ENCODE results near the gene RAB39A. TPM values are rescaled to one million over a fixed set of nuclear protein-coding genes. Genes with fewer than 3 reads are reported as not detected.

Gene RAB39A
- total RNA-seq, 2 experiments from 2014 or later: 0.18 TPM; not detected in 1

DNA sequence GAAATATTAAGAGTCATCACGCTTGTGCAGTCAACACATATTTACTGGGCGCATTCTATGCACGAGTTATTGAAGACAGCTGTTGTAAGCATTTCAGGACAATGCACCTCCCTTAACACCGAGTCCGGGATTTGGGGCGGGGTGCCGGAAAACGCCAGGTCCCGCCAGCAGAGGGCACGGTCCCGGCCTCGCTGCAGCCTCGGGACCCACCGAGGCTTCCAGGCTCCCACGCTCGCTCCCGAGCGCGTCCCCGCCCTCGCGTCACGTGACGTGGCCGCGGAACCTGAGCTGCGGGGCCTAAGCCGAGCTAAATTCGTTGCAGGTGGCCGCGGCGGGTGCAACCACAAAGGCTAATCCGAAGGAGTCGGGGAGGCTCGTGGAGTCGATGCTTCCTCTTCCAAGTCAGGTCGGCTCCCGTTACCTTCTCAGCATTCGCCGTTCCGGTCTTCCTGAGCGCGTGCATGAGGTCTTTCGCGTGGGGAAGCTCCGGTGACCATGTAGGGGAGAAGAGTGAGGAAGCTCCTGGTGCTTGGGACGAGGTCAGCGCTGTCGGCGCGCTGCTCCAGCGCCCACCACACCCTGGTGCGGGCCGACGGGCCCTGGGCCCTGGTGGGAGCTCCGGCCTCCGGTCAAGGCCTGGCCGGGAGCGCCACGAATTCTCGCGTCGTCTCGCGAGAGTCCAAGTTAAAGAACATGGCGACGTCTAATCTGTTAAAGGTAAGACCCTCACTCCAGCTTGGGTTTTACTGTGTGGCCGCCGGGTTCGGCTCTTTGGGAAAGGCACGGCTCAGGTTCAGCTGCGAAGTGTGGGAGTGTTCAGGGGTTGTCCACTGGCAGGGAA is 80.6 kb downstream of the RAB39A start, which contains the start of gene CUL5:
Gene CUL5 (plus strand): TSS at position 243 of the 841 bp plus-strand sequence. CDS start 451 bp downstream, at position 694.
- Mint-ChIP-seq H3K27me3 (ENCODE audit: low read depth) (no peaks in the 10 kb centered on the region), H3K4me1 (ENCODE audit: low read depth) (peaks cover 14% of the 10 kb centered on the region), H3K27ac (peak within 1 kb of the TSS; percentile 96), H3K4me3 (peak within 1 kb of the TSS; percentile 87), H3K9me3 (ENCODE audit: insufficient read depth) (no peaks in the 10 kb centered on the region), H3K36me3 (ENCODE audit: low read depth) (peaks cover 12% of the 10 kb centered on the region)
- peak; percentile 89 for ATAC-seq
- POLR2A ChIA-PET: interaction anchor here (0.5 to 1.4 kb wide), 12 partner anchors 9 to 215 kb away, joined by 3 to 4 read pairs (median 3); no protein-coding TSS in a partner anchor
- CTCF ChIA-PET: interaction anchor here (0.6 to 2.8 kb wide), 37 partner anchors 9 to 656 kb away, joined by 3 to 22 read pairs (median 4); partner anchors contain the start of genes ACAT1, C11orf65, DDX10 and NPAT
- peak; percentile 90 for DNase-seq

DNA sequence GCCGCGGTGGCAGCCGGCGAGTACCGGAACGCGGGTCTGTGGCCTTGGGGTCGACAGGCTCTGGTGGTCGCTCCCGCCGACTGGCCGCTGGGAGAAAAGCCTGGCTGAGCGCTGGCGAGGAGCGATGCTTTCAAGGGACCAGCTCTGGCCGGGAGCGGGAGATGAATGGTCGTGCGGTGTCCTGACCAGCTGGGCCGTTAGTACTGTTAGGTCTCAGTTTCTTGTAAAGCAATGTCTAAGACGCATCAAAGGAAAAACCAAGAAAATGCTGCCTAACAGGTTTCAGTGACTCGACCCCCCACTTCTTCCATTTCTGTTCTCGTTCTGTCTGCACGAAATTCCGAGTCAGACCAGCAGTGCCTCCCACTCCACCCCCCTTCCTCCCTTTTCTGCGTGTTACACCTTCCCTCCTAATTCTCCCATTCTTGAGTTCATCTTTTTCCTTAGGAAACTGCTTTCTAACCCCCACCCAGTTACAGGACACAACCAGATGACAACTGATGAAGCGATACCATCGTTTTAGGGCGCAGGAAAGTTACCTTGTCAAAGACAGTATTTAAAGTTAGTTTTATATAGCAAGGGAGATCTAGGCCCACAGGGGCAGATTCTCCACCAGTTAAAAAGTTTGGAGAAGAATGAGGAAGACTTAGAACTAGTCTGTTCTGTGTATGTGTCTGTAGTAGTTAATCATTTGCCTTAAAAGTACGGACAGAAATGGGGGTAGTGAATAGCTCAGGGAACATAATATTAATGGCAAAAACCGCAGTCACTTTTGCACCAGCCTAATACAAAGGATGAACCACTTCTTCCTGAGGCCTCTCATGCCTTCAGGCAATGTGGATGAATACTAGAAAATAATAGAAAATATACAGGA is 81.5 kb downstream of the RAB39A start:
- Mint-ChIP-seq H3K27me3 (ENCODE audit: low read depth) (no peaks in the 10 kb centered on the region), H3K4me3 (peak overlapping the region; percentile 87), H3K36me3 (ENCODE audit: low read depth) (peaks cover 14% of the 10 kb centered on the region), H3K27ac (peak overlapping the region; percentile 96), H3K4me1 (ENCODE audit: low read depth) (peaks cover 14% of the 10 kb centered on the region), H3K9me3 (ENCODE audit: insufficient read depth) (no peaks in the 10 kb centered on the region)
- CTCF ChIA-PET: interaction anchor here (0.8 to 2.8 kb wide), 19 partner anchors 9 to 655 kb away, joined by 3 to 22 read pairs (median 5); partner anchors contain the start of genes ACAT1, C11orf65 and DDX10
- DNase-seq: peak; percentile 21
- ATAC-seq: no peak
- POLR2A ChIA-PET: interaction anchor here (0.5 to 1.4 kb wide), 9 partner anchors 9 to 214 kb away, joined by 3 to 4 read pairs (median 3); no protein-coding TSS in a partner anchor

DNA sequence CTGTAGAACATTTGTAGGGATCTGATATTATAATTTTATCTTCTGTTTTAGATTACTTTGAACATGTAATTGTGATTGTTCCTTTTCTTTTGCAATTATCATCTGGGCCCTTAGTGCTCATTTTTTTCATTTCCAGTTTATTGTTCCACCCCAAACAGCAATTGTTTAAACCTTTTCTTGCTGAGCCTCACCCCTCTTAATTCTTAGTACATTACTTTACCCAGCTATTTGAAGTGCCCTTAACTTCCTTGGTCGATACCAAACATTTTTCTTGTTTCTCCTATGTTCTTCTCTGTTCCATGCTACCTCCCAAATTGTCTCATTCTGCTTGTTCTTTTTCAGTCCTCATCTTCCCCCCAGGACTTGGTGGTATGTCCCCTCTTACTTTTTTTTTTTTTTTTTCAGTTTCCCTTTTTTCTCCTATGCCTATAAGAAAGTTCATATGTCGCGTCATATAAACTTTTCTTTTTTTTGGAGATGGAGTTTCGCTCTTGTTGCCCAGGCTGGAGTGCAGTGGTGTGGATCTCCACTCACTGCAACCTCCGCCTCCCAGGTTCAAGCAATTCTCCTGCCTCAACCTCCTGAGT is 84.0 kb downstream of the RAB39A start:
- Mint-ChIP-seq H3K36me3 (ENCODE audit: low read depth) (peaks cover 21% of the 10 kb centered on the region), H3K27ac (no peak overlapping the region), H3K27me3 (ENCODE audit: low read depth) (no peaks in the 10 kb centered on the region), H3K4me1 (ENCODE audit: low read depth) (peaks cover 22% of the 10 kb centered on the region), H3K4me3 (no peak overlapping the region), H3K9me3 (ENCODE audit: insufficient read depth) (no peaks in the 10 kb centered on the region)
- CTCF ChIA-PET: interaction anchor here (1.3 kb wide), 1 partner anchor 13 kb away, joined by 3 read pairs; no protein-coding TSS in a partner anchor
- DNase-seq (no peak), ATAC-seq (no peak)
- POLR2A ChIA-PET: no interaction called here

Other genes with a start within 250 kb of the RAB39A start
- not detected for gene SLN, start 216.4 kb upstream of the RAB39A start, total RNA-seq
- 10 to 100 TPM in 1 of 2 experiments, 1 to 10 TPM in 1; 8.7 to 11.0 TPM for gene SLC35F2, start 69.7 kb upstream of the RAB39A start, total RNA-seq
- gene CUL5, start 80.5 kb downstream of the RAB39A start, total RNA-seq: 10 to 100 TPM; 29.7 to 31.3 TPM
- 10 to 100 TPM; 55.8 to 63.9 TPM for gene ACAT1, start 193.1 kb downstream of the RAB39A start, total RNA-seq

Measured in activated CD8-positive, alpha-beta T cell treated with anti-CD3 and anti-CD28 coated beads, Interleukin-2, amount 10 ng/mL, durations not matched to agents 7 days and 5 days (primary cell).